Calu3 (cell line): ENCODE results near the gene C1QTNF1. TPM values are rescaled to one million over a fixed set of nuclear protein-coding genes. Genes with fewer than 3 reads are reported as not detected.

Experiments used
- BruUV-seq: library from RNA; stranded (reverse); fragments of 400-500 nt; replicated peaks from 2 replicates; lab custom pipeline; 2021; lab: Mats Ljungman, UMichigan
- CTCF ChIA-PET: fragments of 300-600 bp; sonication (Branson Sonifier 250); formaldehyde crosslinking; loops from one replicate; lab custom pipeline; 2022; ENCODE audit warnings: antibody characterized with exemption; lab: Charles Lee
- DNase-seq: peaks from one replicate; pipeline ENCODE4 v3.0.0; 2022
- H3K27ac Mint-ChIP-seq: one replicate; pipeline ENCODE4 v1.8.0; 2022; ENCODE audit warnings: mixed read lengths; ENCODE audit not compliant: unreplicated experiment
- H3K27me3 Mint-ChIP-seq: one replicate; pipeline ENCODE4 v1.8.0; 2022; ENCODE audit warnings: mixed read lengths; ENCODE audit not compliant: unreplicated experiment
- H3K36me3 Mint-ChIP-seq: one replicate; pipeline ENCODE4 v1.8.0; 2022; ENCODE audit warnings: mild to moderate bottlenecking, moderate library complexity, mixed read lengths; ENCODE audit not compliant: insufficient read depth, unreplicated experiment
- H3K4me1 Mint-ChIP-seq: one replicate; pipeline ENCODE4 v1.8.0; 2022; ENCODE audit warnings: mild to moderate bottlenecking, low read depth, mixed read lengths; ENCODE audit not compliant: unreplicated experiment
- H3K4me3 Mint-ChIP-seq: one replicate; pipeline ENCODE4 v1.8.0; 2022; ENCODE audit warnings: mild to moderate bottlenecking, low read depth, moderate library complexity, mixed read lengths; ENCODE audit not compliant: unreplicated experiment
- H3K9me3 Mint-ChIP-seq: one replicate; pipeline ENCODE4 v1.8.0; 2022; ENCODE audit warnings: low read depth, mixed read lengths; ENCODE audit not compliant: unreplicated experiment
- intact Hi-C: fragments of 100-400 bp; cut with micrococcal nuclease; formaldehyde crosslinking; loops from one replicate; pipeline ENCODE4 v1.10.0; 2022; ENCODE audit not compliant: unreplicated experiment
- total RNA-seq: library from RNA; stranded (reverse); gene quantifications from 2 replicates; pipeline ENCODE4 v1.2.3, GENCODE V29; 2022
- TF ChIP-seq, protein P1 (sequence below): fragments of 200-600 bp; IDR thresholded peaks from one replicate; pipeline ENCODE4 v1.8.0; 2022; ENCODE audit warnings: antibody characterized with exemption; ENCODE audit not compliant: unreplicated experiment

C1QTNF1 gene
- total RNA-seq, 1 experiment from 2014 or later, result 3.3 TPM

GRCh38 chr17:79074649-79075445, 50.9 kb downstream of the C1QTNF1 start, which contains the start of gene ENGASE:
ENGASE (plus strand) TSS chr17:79074824; CDS start chr17:79074945, 121 bp downstream.
- intact Hi-C loops, result no loop called here
- BruUV-seq, result no TSS peak
- Mint-ChIP-seq H3K27me3 (peaks cover 7% of the 10 kb centered on the region), H3K27ac (peak within 1 kb of the TSS; percentile 68), H3K36me3 (peaks cover 24% of the 10 kb centered on the region), H3K4me3 (peak within 1 kb of the TSS; percentile 87), H3K9me3 (no peaks in the 10 kb centered on the region), H3K4me1 (peaks cover 10% of the 10 kb centered on the region)
- TF ChIP-seq, protein P1, sequence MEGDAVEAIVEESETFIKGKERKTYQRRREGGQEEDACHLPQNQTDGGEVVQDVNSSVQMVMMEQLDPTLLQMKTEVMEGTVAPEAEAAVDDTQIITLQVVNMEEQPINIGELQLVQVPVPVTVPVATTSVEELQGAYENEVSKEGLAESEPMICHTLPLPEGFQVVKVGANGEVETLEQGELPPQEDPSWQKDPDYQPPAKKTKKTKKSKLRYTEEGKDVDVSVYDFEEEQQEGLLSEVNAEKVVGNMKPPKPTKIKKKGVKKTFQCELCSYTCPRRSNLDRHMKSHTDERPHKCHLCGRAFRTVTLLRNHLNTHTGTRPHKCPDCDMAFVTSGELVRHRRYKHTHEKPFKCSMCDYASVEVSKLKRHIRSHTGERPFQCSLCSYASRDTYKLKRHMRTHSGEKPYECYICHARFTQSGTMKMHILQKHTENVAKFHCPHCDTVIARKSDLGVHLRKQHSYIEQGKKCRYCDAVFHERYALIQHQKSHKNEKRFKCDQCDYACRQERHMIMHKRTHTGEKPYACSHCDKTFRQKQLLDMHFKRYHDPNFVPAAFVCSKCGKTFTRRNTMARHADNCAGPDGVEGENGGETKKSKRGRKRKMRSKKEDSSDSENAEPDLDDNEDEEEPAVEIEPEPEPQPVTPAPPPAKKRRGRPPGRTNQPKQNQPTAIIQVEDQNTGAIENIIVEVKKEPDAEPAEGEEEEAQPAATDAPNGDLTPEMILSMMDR, result no peak
- CTCF ChIA-PET, result interaction anchor here (0.6 to 1.7 kb wide), 7 partner anchors 10 to 845 kb away, joined by 3 to 9 read pairs (median 4); no protein-coding TSS in a partner anchor
- DNase-seq, result peak; percentile 96

GRCh38 chr17:79075446-79075750, 51.4 kb downstream of the C1QTNF1 start:
- peaks cover 10% of the 10 kb centered on the region for H3K4me1 Mint-ChIP-seq
- peaks cover 26% of the 10 kb centered on the region for H3K36me3 Mint-ChIP-seq
- DNase-seq, result no peak
- CTCF ChIA-PET, result no interaction called here
- peaks cover 1% of the 10 kb centered on the region for H3K27me3 Mint-ChIP-seq
- peak overlapping the region; percentile 87 for H3K4me3 Mint-ChIP-seq
- TF ChIP-seq, protein P1, result no peak
- H3K9me3 Mint-ChIP-seq, result no peaks in the 10 kb centered on the region
- intact Hi-C loops, result no loop called here
- peak overlapping the region; percentile 68 for H3K27ac Mint-ChIP-seq
- BruUV-seq, result no TSS peak

GRCh38 chr17:79075861-79076406, 52.0 kb downstream of the C1QTNF1 start:
- Mint-ChIP-seq H3K27me3 (no peaks in the 10 kb centered on the region), H3K9me3 (no peaks in the 10 kb centered on the region), H3K4me1 (peaks cover 10% of the 10 kb centered on the region), H3K27ac (peak overlapping the region; percentile 68), H3K4me3 (peak overlapping the region; percentile 87), H3K36me3 (peaks cover 31% of the 10 kb centered on the region)
- TF ChIP-seq, protein P1, result no peak
- BruUV-seq, result TSS peak; percentile 52
- DNase-seq, result no peak
- intact Hi-C loops, result no loop called here
- CTCF ChIA-PET, result no interaction called here

GRCh38 chr17:79077587-79077986, 53.6 kb downstream of the C1QTNF1 start:
- CTCF ChIA-PET, result no interaction called here
- Mint-ChIP-seq H3K27me3 (no peaks in the 10 kb centered on the region), H3K4me1 (peaks cover 10% of the 10 kb centered on the region), H3K36me3 (peaks cover 43% of the 10 kb centered on the region), H3K27ac (no peak overlapping the region), H3K9me3 (no peaks in the 10 kb centered on the region), H3K4me3 (no peak overlapping the region)
- DNase-seq, result no peak
- intact Hi-C loops, result no loop called here
- BruUV-seq, result no TSS peak
- TF ChIP-seq, protein P1, result no peak
